HL-60 (cell line): ENCODE measurements around the gene RALY.

Source experiments
- DNase-seq, 2 experiments: peaks; one replicate each; pipeline ENCODE4 v3.0.0-alpha.2; 2010 to 2020; ENCODE audit warnings: low read depth in 1 of 2, low spot score in 1 of 2
- H3K27ac ChIP-seq: fragments of 250-450 bp; sonication (Bioruptor Pico); replicated peaks from 2 replicates; pipeline ENCODE4 v1.5.1; 2020; ENCODE audit warnings: mild to moderate bottlenecking, moderate library complexity
- H3K27me3 ChIP-seq: fragments of 250-450 bp; sonication (Bioruptor Pico); 2 replicates; pipeline ENCODE4 v1.5.1; 2021; ENCODE audit warnings: mild to moderate bottlenecking, moderate library complexity; ENCODE audit not compliant: insufficient read depth, poor library complexity, severe bottlenecking
- H3K4me3 ChIP-seq: replicated peaks from 2 replicates; pipeline ENCODE4 v1.5.1; 2011; ENCODE audit warnings: mild to moderate bottlenecking, control low read depth, low read length; ENCODE audit not compliant: insufficient read depth
- CTCF ChIP-seq: IDR thresholded peaks from one replicate; pipeline ENCODE4 v1.5.1; 2011; ENCODE audit warnings: low read length, control low read depth, inconsistent platforms; ENCODE audit not compliant: insufficient read depth
- GABPA ChIP-seq: IDR thresholded peaks from 2 replicates; pipeline ENCODE4 v1.6.1; 2012; ENCODE audit warnings: low read depth
- POLR2AphosphoS5 ChIP-seq: IDR thresholded peaks from 2 replicates; pipeline ENCODE4 v1.6.1; 2012; ENCODE audit warnings: low read depth
- REST ChIP-seq: IDR thresholded peaks from 2 replicates; pipeline ENCODE4 v1.6.1; 2012; ENCODE audit warnings: low read depth; ENCODE audit not compliant: insufficient replicate concordance
- SPI1 ChIP-seq: IDR thresholded peaks from 2 replicates; pipeline ENCODE4 v1.6.1; 2012; ENCODE audit warnings: low read depth, mild to moderate bottlenecking, borderline replicate concordance

The RALY gene

GRCh38 chr20:33985830-33986229 lies 7.9 kb upstream of the RALY start:
- Histone ChIP-seq H3K4me3 (no peak overlapping the region), H3K27ac (no peak overlapping the region), H3K27me3 (no peaks in the 10 kb centered on the region)
- DNase-seq, result no peak
- TF ChIP-seq GABPA, result no peak

- DNase-seq, result no peak
- no peak overlapping the region for H3K4me3 ChIP-seq
- H3K27me3 ChIP-seq, result no peaks in the 10 kb centered on the region
- no peak overlapping the region for H3K27ac ChIP-seq
- TF ChIP-seq CTCF (no peak), REST (no peak)
These were observed 7.0 kb upstream of the RALY start for GRCh38 chr20:33986560-33987216.

- Histone ChIP-seq H3K27me3 (no peaks in the 10 kb centered on the region), H3K27ac (no peak overlapping the region), H3K4me3 (no peak overlapping the region)
- no peak for DNase-seq
- TF ChIP-seq CTCF (no peak), SPI1 (no peak), GABPA (no peak), POLR2AphosphoS5 (no peak), REST (no peak)
These were observed 3.6 kb upstream of the RALY start for GRCh38 chr20:33990075-33990474.

- Histone ChIP-seq H3K4me3 (no peak overlapping the region), H3K27ac (no peak overlapping the region), H3K27me3 (no peaks in the 10 kb centered on the region)
- TF ChIP-seq GABPA, result no peak
- TF ChIP-seq SPI1, result peak; percentile 61
- DNase-seq, result no peak
These were observed 2.2 kb upstream of the RALY start for GRCh38 chr20:33991502-33991901.

GRCh38 chr20:33992145-33992922 lies 1.4 kb upstream of the RALY start:
- H3K27ac ChIP-seq, result peak overlapping the region; percentile 73
- no peak for DNase-seq
- H3K27me3 ChIP-seq, result no peaks in the 10 kb centered on the region
- peak overlapping the region; percentile 84 for H3K4me3 ChIP-seq
- TF ChIP-seq GABPA (no peak), CTCF (no peak), REST (no peak), POLR2AphosphoS5 (no peak), SPI1 (no peak)
